ENCODE data around the gene IQGAP2.

The IQGAP2 gene

DNA sequence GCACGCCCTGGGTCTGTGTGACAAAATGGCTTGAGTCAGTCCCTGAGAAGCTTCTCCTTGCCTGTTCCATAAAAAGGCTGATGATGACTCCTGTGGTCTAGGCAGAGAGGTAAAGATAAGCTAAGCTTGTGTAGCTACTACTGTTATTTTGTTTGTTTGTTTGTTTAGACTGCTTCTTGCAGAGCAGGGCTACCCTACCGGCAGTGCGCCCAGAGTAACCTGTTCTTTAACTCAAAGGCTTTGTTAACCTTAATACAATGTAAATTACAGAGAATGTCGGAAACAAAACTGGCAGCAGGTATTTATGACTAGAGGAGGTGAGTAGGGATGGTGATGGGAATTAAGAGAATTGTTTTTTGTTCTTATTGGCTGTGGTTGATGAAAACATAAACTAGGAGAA lies 132.5 kb downstream of the IQGAP2 start:
- no peak for TF ChIP-seq SP1 (IDR thresholded peaks at IDR 0.05)
- TF ChIP-seq FOXM1 (IDR thresholded peaks at IDR 0.05; ENCODE audit: borderline replicate concordance): no peak
- TF ChIP-seq FOXA1 (IDR thresholded peaks at IDR 0.05): no peak
- TF ChIP-seq, protein P1, sequence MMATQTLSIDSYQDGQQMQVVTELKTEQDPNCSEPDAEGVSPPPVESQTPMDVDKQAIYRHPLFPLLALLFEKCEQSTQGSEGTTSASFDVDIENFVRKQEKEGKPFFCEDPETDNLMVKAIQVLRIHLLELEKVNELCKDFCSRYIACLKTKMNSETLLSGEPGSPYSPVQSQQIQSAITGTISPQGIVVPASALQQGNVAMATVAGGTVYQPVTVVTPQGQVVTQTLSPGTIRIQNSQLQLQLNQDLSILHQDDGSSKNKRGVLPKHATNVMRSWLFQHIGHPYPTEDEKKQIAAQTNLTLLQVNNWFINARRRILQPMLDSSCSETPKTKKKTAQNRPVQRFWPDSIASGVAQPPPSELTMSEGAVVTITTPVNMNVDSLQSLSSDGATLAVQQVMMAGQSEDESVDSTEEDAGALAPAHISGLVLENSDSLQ (IDR thresholded peaks at IDR 0.05): no peak
- no peak for TF ChIP-seq HDGF (IDR thresholded peaks at IDR 0.05; ENCODE audit: borderline replicate concordance)
- TF ChIP-seq ELF4 (IDR thresholded peaks at IDR 0.05): no peak
- no peak for TF ChIP-seq L3MBTL2 (conservative IDR thresholded peaks at IDR 0.05)
- TF ChIP-seq NFRKB (IDR thresholded peaks at IDR 0.05): no peak
- TF ChIP-seq BHLHE40 (IDR thresholded peaks at IDR 0.05; ENCODE audit: borderline replicate concordance): no peak
- TF ChIP-seq SUZ12 (IDR thresholded peaks at IDR 0.05): no peak
- TF ChIP-seq FOXK2 (IDR thresholded peaks at IDR 0.05): no peak
- no peak for DNase-seq (ENCODE audit: extremely low spot score)
- CTCF ChIA-PET: no interaction called here
- POLR2A ChIA-PET: no interaction called here

DNA sequence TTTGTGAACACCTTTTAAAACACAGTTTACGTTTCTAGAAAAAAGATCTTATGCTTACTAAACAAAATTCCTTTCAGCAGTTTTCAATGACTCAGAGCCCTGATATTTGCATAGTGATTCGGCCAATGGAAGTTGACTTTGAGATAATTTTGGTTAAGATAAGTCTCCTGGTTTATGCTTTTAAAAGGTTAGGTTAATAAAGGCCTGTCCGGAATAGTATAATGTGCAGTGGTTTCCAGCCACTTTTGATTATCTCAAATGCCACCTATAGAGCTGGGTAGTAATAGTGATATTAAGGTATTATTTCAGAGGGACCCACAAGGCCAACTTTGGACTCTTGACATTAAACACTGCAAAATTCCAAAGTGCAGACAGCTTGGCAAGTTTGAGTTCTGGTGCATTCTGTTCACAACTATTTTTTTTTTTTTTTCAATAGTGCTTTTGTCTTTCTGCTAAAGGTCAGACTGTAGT lies 134.0 kb downstream of the IQGAP2 start:
- no peak for DNase-seq (ENCODE audit: extremely low spot score)
- ChIA-PET CTCF (no interaction called here), POLR2A (no interaction called here)
- TF ChIP-seq, protein P1 (IDR thresholded peaks at IDR 0.05): no peak
- no peak for TF ChIP-seq L3MBTL2 (conservative IDR thresholded peaks at IDR 0.05)
- no peak for TF ChIP-seq ARNT (IDR thresholded peaks at IDR 0.05)
- TF ChIP-seq FOXM1 (IDR thresholded peaks at IDR 0.05; ENCODE audit: borderline replicate concordance): no peak
- no peak for TF ChIP-seq HDGF (IDR thresholded peaks at IDR 0.05; ENCODE audit: borderline replicate concordance)
- TF ChIP-seq SP1 (IDR thresholded peaks at IDR 0.05): no peak
- no peak for TF ChIP-seq LEF1 (IDR thresholded peaks at IDR 0.05; ENCODE audit: borderline replicate concordance)
- TF ChIP-seq BHLHE40 (IDR thresholded peaks at IDR 0.05; ENCODE audit: borderline replicate concordance): no peak
- TF ChIP-seq ZNF384 (IDR thresholded peaks at IDR 0.05): no peak
- no peak for TF ChIP-seq CTBP1 (IDR thresholded peaks at IDR 0.05; ENCODE audit: borderline replicate concordance)
- TF ChIP-seq SUZ12 (IDR thresholded peaks at IDR 0.05): no peak
- no peak for TF ChIP-seq FOXK2 (IDR thresholded peaks at IDR 0.05)
- TF ChIP-seq NFRKB (IDR thresholded peaks at IDR 0.05): no peak
- no peak for TF ChIP-seq ELF4 (IDR thresholded peaks at IDR 0.05)
- no peak for TF ChIP-seq TARDBP (IDR thresholded peaks at IDR 0.05)
- TF ChIP-seq FOXA1 (IDR thresholded peaks at IDR 0.05): no peak

DNA sequence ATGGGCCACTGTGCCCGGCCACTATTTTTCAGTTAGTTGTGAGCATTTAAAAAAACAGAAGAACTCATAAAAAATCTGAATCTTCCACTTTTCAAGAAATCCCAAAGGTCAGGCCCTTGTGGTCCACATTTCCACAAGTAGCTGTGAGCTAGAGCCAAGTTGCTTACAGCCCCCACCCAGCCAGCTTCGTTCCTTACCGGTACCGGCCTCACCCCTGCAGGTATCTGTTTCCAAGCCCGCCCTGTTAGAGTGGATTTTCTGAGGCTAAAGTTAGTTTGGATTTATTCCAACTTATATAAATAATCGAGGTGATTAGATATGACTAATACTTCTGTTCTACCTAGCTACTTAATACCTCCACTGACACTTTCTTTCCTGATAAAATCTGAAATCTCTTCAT lies 139.2 kb downstream of the IQGAP2 start:
- TF ChIP-seq TARDBP (IDR thresholded peaks at IDR 0.05) (no peak), FOXK2 (IDR thresholded peaks at IDR 0.05) (no peak), FOXM1 (IDR thresholded peaks at IDR 0.05; ENCODE audit: borderline replicate concordance) (no peak), HDGF (IDR thresholded peaks at IDR 0.05; ENCODE audit: borderline replicate concordance) (no peak)
- TF ChIP-seq, protein P1 (IDR thresholded peaks at IDR 0.05): no peak

DNA sequence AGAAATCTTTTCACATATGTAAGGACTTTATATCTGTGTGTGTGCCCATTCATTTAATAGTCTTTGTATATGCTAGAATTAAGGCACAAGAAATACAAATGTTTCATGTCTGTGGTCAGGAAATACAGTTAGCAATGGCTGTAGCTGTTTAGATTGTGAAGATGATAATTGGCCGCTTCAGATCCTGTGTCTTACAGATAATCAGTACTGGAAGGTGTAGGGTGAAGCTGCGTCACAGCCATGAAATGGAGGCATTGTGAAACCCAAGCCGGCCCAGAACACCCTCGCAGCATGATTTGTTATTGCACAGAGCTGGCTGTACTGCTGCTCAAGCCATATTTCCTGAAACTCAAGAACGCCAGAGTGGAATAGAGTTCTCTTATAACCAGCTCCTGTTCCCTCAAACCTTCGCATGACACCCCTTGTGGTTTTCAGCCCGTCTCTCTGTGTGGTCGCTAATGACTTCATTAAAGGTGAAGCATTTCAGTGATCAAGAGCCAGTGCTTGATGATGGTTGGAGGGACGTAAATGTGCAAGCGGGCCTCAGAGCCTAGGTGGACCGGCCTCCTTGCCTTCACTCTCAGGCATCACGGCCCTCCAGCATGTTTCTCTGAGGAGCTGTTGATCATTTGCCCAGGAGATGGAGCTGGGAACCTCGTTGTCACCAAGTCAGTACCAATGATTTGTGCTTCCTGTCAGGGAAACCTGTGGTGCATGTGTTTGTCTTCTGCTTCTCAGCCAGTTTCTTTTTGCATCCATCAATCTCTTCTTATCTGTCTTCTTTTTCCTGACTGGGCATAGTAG lies 140.0 kb downstream of the IQGAP2 start:
- POLR2A ChIA-PET: interaction anchor here (2.4 kb wide), 1 partner anchor 139 kb away, joined by 10 read pairs; the partner anchor contains the start of gene IQGAP2
- DNase-seq (ENCODE audit: extremely low spot score): peak; percentile 39
- no peak for TF ChIP-seq ARNT (IDR thresholded peaks at IDR 0.05)
- TF ChIP-seq, protein P1 (IDR thresholded peaks at IDR 0.05): peak; percentile 69
- no peak for TF ChIP-seq FOXM1 (IDR thresholded peaks at IDR 0.05; ENCODE audit: borderline replicate concordance)
- CTCF ChIA-PET: interaction anchor here (0.6 to 2.9 kb wide), 6 partner anchors 10 to 368 kb away, joined by 3 to 20 read pairs (median 4); partner anchors contain the start of gene IQGAP2

More for the DNA sequence above, 139.2 kb downstream of the IQGAP2 start:
- ChIA-PET CTCF (interaction anchor here (1.3 to 2.9 kb wide), 3 partner anchors 59 to 367 kb away, joined by 3 to 20 read pairs (median 4); partner anchors contain the start of gene IQGAP2), POLR2A (no interaction called here)
- no peak for DNase-seq (ENCODE audit: extremely low spot score)

DNA sequence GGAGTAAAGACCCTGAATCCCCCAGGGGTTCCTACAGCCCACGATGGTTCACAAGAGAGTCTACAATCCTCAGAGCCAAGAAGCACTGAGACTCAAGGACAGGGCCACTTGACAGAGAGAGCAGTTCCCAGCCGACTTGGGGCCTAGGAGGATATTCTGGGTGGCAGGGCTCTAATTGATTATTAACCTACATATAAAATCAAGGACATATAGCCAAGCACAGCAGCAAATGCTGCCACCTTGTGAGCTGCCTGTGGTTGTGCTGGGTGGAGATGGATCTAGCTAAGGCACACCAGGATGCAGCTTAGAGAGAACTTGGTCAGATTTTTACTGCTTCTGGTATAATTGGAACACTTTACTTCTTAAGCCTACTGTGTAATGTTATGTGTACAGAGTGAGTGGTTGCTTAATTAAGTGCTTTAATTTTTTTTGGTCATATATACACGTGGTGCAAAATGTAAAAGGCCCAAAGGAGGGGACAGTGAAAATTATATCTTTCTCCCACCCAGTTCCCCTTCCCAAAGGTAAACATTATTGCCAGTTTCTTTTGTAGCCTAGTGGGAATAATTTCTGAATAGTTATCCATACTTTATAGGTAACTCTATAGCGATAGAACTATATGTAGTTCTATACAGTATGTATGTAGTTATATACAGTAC lies 141.3 kb downstream of the IQGAP2 start:
- no peak for TF ChIP-seq HDGF (IDR thresholded peaks at IDR 0.05; ENCODE audit: borderline replicate concordance)
- CTCF ChIA-PET: interaction anchor here (1.2 to 2.9 kb wide), 2 partner anchors 94 to 140 kb away, joined by 3 to 20 read pairs; partner anchors contain the start of gene IQGAP2
- peak; percentile 54 for DNase-seq (ENCODE audit: extremely low spot score)
- POLR2A ChIA-PET: interaction anchor here (2.4 kb wide), 1 partner anchor 141 kb away, joined by 10 read pairs; the partner anchor contains the start of gene IQGAP2

DNA sequence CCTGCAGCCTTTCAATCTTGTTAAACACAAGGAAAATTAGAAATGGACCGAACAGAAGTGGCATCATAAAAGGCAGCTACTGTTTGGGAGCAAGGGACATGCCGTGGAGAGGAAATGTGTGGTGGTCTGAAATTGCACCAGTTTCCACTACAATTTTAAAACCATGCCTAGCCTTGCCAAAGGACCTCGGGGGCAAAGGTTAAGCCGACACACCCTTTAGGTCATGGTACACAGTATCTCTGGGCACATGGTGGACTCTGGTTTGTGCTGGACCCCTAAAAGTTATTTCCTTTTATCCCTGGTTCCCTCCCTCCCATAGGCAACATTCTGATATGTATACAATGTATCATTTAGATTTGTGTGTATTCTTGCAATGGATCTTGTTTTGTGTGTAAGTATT lies 142.1 kb downstream of the IQGAP2 start:
- ChIA-PET CTCF (no interaction called here), POLR2A (no interaction called here)
- DNase-seq (ENCODE audit: extremely low spot score): no peak
- no peak for TF ChIP-seq L3MBTL2 (conservative IDR thresholded peaks at IDR 0.05)
- no peak for TF ChIP-seq FOXM1 (IDR thresholded peaks at IDR 0.05; ENCODE audit: borderline replicate concordance)
- TF ChIP-seq ELF4 (IDR thresholded peaks at IDR 0.05): no peak
- no peak for TF ChIP-seq FOXA1 (IDR thresholded peaks at IDR 0.05)
- no peak for TF ChIP-seq FOXK2 (IDR thresholded peaks at IDR 0.05)
- no peak for TF ChIP-seq CTBP1 (IDR thresholded peaks at IDR 0.05; ENCODE audit: borderline replicate concordance)
- TF ChIP-seq HDGF (IDR thresholded peaks at IDR 0.05; ENCODE audit: borderline replicate concordance): no peak
- TF ChIP-seq, protein P1 (IDR thresholded peaks at IDR 0.05): no peak
- no peak for TF ChIP-seq NFRKB (IDR thresholded peaks at IDR 0.05)
- TF ChIP-seq LEF1 (IDR thresholded peaks at IDR 0.05; ENCODE audit: borderline replicate concordance): no peak
- TF ChIP-seq BHLHE40 (IDR thresholded peaks at IDR 0.05; ENCODE audit: borderline replicate concordance): no peak
- TF ChIP-seq TARDBP (IDR thresholded peaks at IDR 0.05): no peak
- TF ChIP-seq SUZ12 (IDR thresholded peaks at IDR 0.05): no peak
- no peak for TF ChIP-seq SP1 (IDR thresholded peaks at IDR 0.05)
- TF ChIP-seq ARNT (IDR thresholded peaks at IDR 0.05): no peak
- TF ChIP-seq ZNF384 (IDR thresholded peaks at IDR 0.05): no peak
